ENCODE results near the gene ABTB1.

- TF ChIP-seq CTCF (IDR thresholded peaks at IDR 0.05; ENCODE audit: low read depth, low read length, missing input control) (no peak), YY1 (IDR thresholded peaks at IDR 0.05) (no peak), TAF1 (conservative IDR thresholded peaks at IDR 0.05) (no peak), GABPA (IDR thresholded peaks at IDR 0.05 in 1 of 2, conservative IDR thresholded peaks at IDR 0.05 in 1 of 2) (no peak), HNF4G (IDR thresholded peaks at IDR 0.05) (no peak), JUND (IDR thresholded peaks at IDR 0.05) (no peak), RAD21 (IDR thresholded peaks at IDR 0.05) (no peak), ZBTB33 (IDR thresholded peaks at IDR 0.05) (no peak)
- TF ChIP-seq, protein P1, sequence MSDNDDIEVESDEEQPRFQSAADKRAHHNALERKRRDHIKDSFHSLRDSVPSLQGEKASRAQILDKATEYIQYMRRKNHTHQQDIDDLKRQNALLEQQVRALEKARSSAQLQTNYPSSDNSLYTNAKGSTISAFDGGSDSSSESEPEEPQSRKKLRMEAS (IDR thresholded peaks at IDR 0.05), result no peak
- TF ChIP-seq, protein P2, sequence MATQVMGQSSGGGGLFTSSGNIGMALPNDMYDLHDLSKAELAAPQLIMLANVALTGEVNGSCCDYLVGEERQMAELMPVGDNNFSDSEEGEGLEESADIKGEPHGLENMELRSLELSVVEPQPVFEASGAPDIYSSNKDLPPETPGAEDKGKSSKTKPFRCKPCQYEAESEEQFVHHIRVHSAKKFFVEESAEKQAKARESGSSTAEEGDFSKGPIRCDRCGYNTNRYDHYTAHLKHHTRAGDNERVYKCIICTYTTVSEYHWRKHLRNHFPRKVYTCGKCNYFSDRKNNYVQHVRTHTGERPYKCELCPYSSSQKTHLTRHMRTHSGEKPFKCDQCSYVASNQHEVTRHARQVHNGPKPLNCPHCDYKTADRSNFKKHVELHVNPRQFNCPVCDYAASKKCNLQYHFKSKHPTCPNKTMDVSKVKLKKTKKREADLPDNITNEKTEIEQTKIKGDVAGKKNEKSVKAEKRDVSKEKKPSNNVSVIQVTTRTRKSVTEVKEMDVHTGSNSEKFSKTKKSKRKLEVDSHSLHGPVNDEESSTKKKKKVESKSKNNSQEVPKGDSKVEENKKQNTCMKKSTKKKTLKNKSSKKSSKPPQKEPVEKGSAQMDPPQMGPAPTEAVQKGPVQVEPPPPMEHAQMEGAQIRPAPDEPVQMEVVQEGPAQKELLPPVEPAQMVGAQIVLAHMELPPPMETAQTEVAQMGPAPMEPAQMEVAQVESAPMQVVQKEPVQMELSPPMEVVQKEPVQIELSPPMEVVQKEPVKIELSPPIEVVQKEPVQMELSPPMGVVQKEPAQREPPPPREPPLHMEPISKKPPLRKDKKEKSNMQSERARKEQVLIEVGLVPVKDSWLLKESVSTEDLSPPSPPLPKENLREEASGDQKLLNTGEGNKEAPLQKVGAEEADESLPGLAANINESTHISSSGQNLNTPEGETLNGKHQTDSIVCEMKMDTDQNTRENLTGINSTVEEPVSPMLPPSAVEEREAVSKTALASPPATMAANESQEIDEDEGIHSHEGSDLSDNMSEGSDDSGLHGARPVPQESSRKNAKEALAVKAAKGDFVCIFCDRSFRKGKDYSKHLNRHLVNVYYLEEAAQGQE (IDR thresholded peaks at IDR 0.05), result no peak
- TF ChIP-seq, protein P3, sequence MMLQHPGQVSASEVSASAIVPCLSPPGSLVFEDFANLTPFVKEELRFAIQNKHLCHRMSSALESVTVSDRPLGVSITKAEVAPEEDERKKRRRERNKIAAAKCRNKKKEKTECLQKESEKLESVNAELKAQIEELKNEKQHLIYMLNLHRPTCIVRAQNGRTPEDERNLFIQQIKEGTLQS (IDR thresholded peaks at IDR 0.05), result no peak
Measured at GRCh38 chr3:127698286-127698685, 25.5 kb downstream of the ABTB1 start.

All from liver (tissue), 3 donors.